Testis (tissue), 2 donors: ENCODE measurements around the gene ACTL8.

Experiments
- CTCF ChIP-seq, 3 experiments: fragments of 450-650 bp in 2 of 3; fragments of 200-600 bp in 1 of 3; sonication (generic) in 1 of 3; IDR thresholded peaks; one replicate each; pipeline ENCODE4 v1.5.1; 2016 to 2019; ENCODE audit warnings: antibody characterized with exemption in 3 of 3, mild to moderate bottlenecking in 2 of 3, moderate library complexity in 1 of 3
- POLR2A ChIP-seq: fragments of 450-650 bp; IDR thresholded peaks from one replicate; pipeline ENCODE4 v1.6.1; 2017; ENCODE audit warnings: antibody characterized with exemption, mild to moderate bottlenecking, moderate library complexity

DNA sequence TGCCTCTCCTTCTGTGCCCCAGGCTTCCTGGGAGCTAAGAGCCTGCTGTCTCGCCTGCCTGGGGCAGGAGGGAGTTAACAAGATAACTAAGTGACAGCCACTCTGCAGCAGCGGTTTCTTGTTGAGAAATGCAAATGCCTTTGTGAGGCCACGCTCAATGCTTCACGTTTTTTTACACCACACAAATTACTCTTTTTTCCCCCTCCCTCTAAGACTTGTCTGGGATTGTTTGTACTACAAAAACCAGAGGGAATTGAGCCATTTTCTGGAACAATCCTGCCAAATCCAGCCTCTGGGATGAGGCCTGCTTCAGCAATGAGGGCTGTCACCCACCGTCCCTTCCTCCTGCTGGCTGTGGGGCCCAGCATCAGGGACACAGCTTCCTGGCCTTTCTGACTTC is 119.6 kb downstream of the ACTL8 start:
- no peak for TF ChIP-seq CTCF (IDR thresholded peaks at IDR 0.05)
- no peak for TF ChIP-seq POLR2A
